Stimulated activated naive CD8-positive, alpha-beta T cell treated with anti-CD3 and anti-CD28 coated beads, Interleukin-15, Interleukin-2, amounts not matched to agents 100 ng/mL and 50 ng/mL, for 24 hours (primary cell): ENCODE measurements around the gene HYAL3.
A peak's percentile ranks its signal among the peaks of the same experiment; 100 is the strongest.
"Not testable (repeated sequence)": the region's sequence is repeated elsewhere in the genome, so short reads cannot be mapped to it uniquely, and the experiment has no call there.

Source experiments
- H3K27ac Mint-ChIP-seq: one replicate; pipeline ENCODE4 v1.8.0; 2021; ENCODE audit warnings: mild to moderate bottlenecking, mixed read lengths
- H3K27me3 Mint-ChIP-seq: one replicate; pipeline ENCODE4 v1.8.0; 2021; ENCODE audit warnings: mixed read lengths
- H3K36me3 Mint-ChIP-seq: one replicate; pipeline ENCODE4 v1.8.0; 2021; ENCODE audit warnings: low read depth, mixed read lengths
- H3K4me1 Mint-ChIP-seq: one replicate; pipeline ENCODE4 v1.8.0; 2021; ENCODE audit warnings: low read depth, mixed read lengths
- H3K4me3 Mint-ChIP-seq: one replicate; pipeline ENCODE4 v1.8.0; 2021; ENCODE audit warnings: mild to moderate bottlenecking, mixed read lengths
- H3K9me3 Mint-ChIP-seq: one replicate; pipeline ENCODE4 v1.8.0; 2021; ENCODE audit warnings: mixed read lengths

Gene HYAL3

GRCh38 chr3:50322386-50323091 lies 23.3 kb upstream of the HYAL3 start, which contains the start of gene HYAL2:
Gene HYAL2, minus strand, starts transcription at chr3:50322745. Its CDS starts 2,256 bp downstream, at chr3:50320489.
- peaks cover 8% of the 10 kb centered on the region for H3K36me3 Mint-ChIP-seq
- H3K27me3 Mint-ChIP-seq, result no peaks in the 10 kb centered on the region
- peaks cover 47% of the 10 kb centered on the region for H3K4me1 Mint-ChIP-seq
- H3K9me3 Mint-ChIP-seq, result no peaks in the 10 kb centered on the region
- H3K27ac Mint-ChIP-seq, result peak within 1 kb of the TSS; percentile 93
- peak within 1 kb of the TSS; percentile 91 for H3K4me3 Mint-ChIP-seq

- H3K9me3 Mint-ChIP-seq, result no peaks in the 10 kb centered on the region
These were observed 22.8 kb upstream of the HYAL3 start for GRCh38 chr3:50322115-50322385.

GRCh38 chr3:50321336-50322114 lies 22.3 kb upstream of the HYAL3 start:
- Mint-ChIP-seq H3K4me1 (peaks cover 44% of the 10 kb centered on the region), H3K27me3 (no peaks in the 10 kb centered on the region), H3K36me3 (peaks cover 8% of the 10 kb centered on the region), H3K4me3 (peak overlapping the region; percentile 91), H3K9me3 (no peaks in the 10 kb centered on the region), H3K27ac (peak overlapping the region; percentile 93)

More at GRCh38 chr3:50322115-50322385, 22.8 kb upstream of the HYAL3 start:
- Mint-ChIP-seq H3K27ac (no peak overlapping the region), H3K36me3 (peaks cover 8% of the 10 kb centered on the region), H3K4me1 (peaks cover 43% of the 10 kb centered on the region), H3K27me3 (no peaks in the 10 kb centered on the region), H3K4me3 (no peak overlapping the region)

- H3K27ac Mint-ChIP-seq, result peak overlapping the region; percentile 40
- no peaks in the 10 kb centered on the region for H3K9me3 Mint-ChIP-seq
- H3K4me3 Mint-ChIP-seq, result peak overlapping the region; percentile 91
- H3K4me1 Mint-ChIP-seq, result peaks cover 44% of the 10 kb centered on the region
- no peaks in the 10 kb centered on the region for H3K27me3 Mint-ChIP-seq
- H3K36me3 Mint-ChIP-seq, result peaks cover 8% of the 10 kb centered on the region
These were observed 21.7 kb upstream of the HYAL3 start for GRCh38 chr3:50320853-50321335.

- Mint-ChIP-seq H3K36me3 (peaks cover 8% of the 10 kb centered on the region), H3K9me3 (no peaks in the 10 kb centered on the region), H3K4me1 (peaks cover 44% of the 10 kb centered on the region), H3K27ac (no peak overlapping the region), H3K4me3 (peak overlapping the region; percentile 91), H3K27me3 (no peaks in the 10 kb centered on the region)
These were observed 20.9 kb upstream of the HYAL3 start for GRCh38 chr3:50319894-50320625.

- Mint-ChIP-seq H3K9me3 (no peaks in the 10 kb centered on the region), H3K36me3 (peaks cover 8% of the 10 kb centered on the region), H3K4me3 (peak overlapping the region; percentile 26), H3K4me1 (peaks cover 37% of the 10 kb centered on the region), H3K27ac (no peak overlapping the region), H3K27me3 (no peaks in the 10 kb centered on the region)
These were observed 20.1 kb upstream of the HYAL3 start for GRCh38 chr3:50319181-50319893.

- Mint-ChIP-seq H3K4me3 (no peak overlapping the region), H3K4me1 (peaks cover 37% of the 10 kb centered on the region), H3K27ac (no peak overlapping the region)
These were observed 19.4 kb upstream of the HYAL3 start for GRCh38 chr3:50318615-50319014.

GRCh38 chr3:50318163-50318562 lies 19.0 kb upstream of the HYAL3 start:
- H3K27me3 Mint-ChIP-seq, result no peaks in the 10 kb centered on the region
- H3K9me3 Mint-ChIP-seq, result no peaks in the 10 kb centered on the region
- peaks cover 8% of the 10 kb centered on the region for H3K36me3 Mint-ChIP-seq
- no peak overlapping the region for H3K4me3 Mint-ChIP-seq
- H3K4me1 Mint-ChIP-seq, result peaks cover 37% of the 10 kb centered on the region
- no peak overlapping the region for H3K27ac Mint-ChIP-seq

More at GRCh38 chr3:50318615-50319014, 19.4 kb upstream of the HYAL3 start:
- no peaks in the 10 kb centered on the region for H3K27me3 Mint-ChIP-seq
- H3K36me3 Mint-ChIP-seq, result peaks cover 8% of the 10 kb centered on the region
- no peaks in the 10 kb centered on the region for H3K9me3 Mint-ChIP-seq

- peaks cover 8% of the 10 kb centered on the region for H3K36me3 Mint-ChIP-seq
- no peak overlapping the region for H3K4me3 Mint-ChIP-seq
- H3K9me3 Mint-ChIP-seq, result no peaks in the 10 kb centered on the region
- no peaks in the 10 kb centered on the region for H3K27me3 Mint-ChIP-seq
- H3K27ac Mint-ChIP-seq, result no peak overlapping the region
- H3K4me1 Mint-ChIP-seq, result peaks cover 37% of the 10 kb centered on the region
These were observed 18.1 kb upstream of the HYAL3 start for GRCh38 chr3:50317300-50317699.

- no peaks in the 10 kb centered on the region for H3K9me3 Mint-ChIP-seq
- no peak overlapping the region for H3K27ac Mint-ChIP-seq
- no peak overlapping the region for H3K4me3 Mint-ChIP-seq
- H3K27me3 Mint-ChIP-seq, result no peaks in the 10 kb centered on the region
- peaks cover 8% of the 10 kb centered on the region for H3K36me3 Mint-ChIP-seq
- H3K4me1 Mint-ChIP-seq, result peaks cover 37% of the 10 kb centered on the region
These were observed 17.5 kb upstream of the HYAL3 start for GRCh38 chr3:50316657-50317242.

GRCh38 chr3:50314816-50315215 lies 15.6 kb upstream of the HYAL3 start:
- Mint-ChIP-seq H3K36me3 (peaks cover 10% of the 10 kb centered on the region), H3K4me1 (peaks cover 28% of the 10 kb centered on the region), H3K27ac (no peak overlapping the region), H3K9me3 (no peaks in the 10 kb centered on the region), H3K27me3 (no peaks in the 10 kb centered on the region), H3K4me3 (no peak overlapping the region)

- H3K9me3 Mint-ChIP-seq, result no peaks in the 10 kb centered on the region
- no peaks in the 10 kb centered on the region for H3K27me3 Mint-ChIP-seq
- peaks cover 14% of the 10 kb centered on the region for H3K36me3 Mint-ChIP-seq
- H3K4me1 Mint-ChIP-seq, result peaks cover 25% of the 10 kb centered on the region
- H3K27ac Mint-ChIP-seq, result no peak overlapping the region
- no peak overlapping the region for H3K4me3 Mint-ChIP-seq
These were observed 15.1 kb upstream of the HYAL3 start for GRCh38 chr3:50314342-50314741.

- peaks cover 10% of the 10 kb centered on the region for H3K36me3 Mint-ChIP-seq
- not testable (repeated sequence) for H3K4me3 Mint-ChIP-seq, H3K27me3 Mint-ChIP-seq, H3K9me3 Mint-ChIP-seq, H3K4me1 Mint-ChIP-seq, H3K27ac Mint-ChIP-seq
These were observed 12.8 kb upstream of the HYAL3 start for GRCh38 chr3:50312041-50312440.

GRCh38 chr3:50304601-50305000 lies 5.4 kb upstream of the HYAL3 start:
- H3K9me3 Mint-ChIP-seq, result no peaks in the 10 kb centered on the region
- H3K36me3 Mint-ChIP-seq, result peaks cover 6% of the 10 kb centered on the region
- no peak overlapping the region for H3K27ac Mint-ChIP-seq
- H3K4me3 Mint-ChIP-seq, result no peak overlapping the region
- no peaks in the 10 kb centered on the region for H3K27me3 Mint-ChIP-seq
- H3K4me1 Mint-ChIP-seq, result peaks cover 20% of the 10 kb centered on the region
